ENCODE measurements around the gene TAS2R60. TPM values are rescaled to one million over a fixed set of nuclear protein-coding genes. Genes with fewer than 3 reads are reported as not detected.

Gene TAS2R60
- total and polyA plus RNA-seq, 2 donors from 2014 or later = not detected

DNA sequence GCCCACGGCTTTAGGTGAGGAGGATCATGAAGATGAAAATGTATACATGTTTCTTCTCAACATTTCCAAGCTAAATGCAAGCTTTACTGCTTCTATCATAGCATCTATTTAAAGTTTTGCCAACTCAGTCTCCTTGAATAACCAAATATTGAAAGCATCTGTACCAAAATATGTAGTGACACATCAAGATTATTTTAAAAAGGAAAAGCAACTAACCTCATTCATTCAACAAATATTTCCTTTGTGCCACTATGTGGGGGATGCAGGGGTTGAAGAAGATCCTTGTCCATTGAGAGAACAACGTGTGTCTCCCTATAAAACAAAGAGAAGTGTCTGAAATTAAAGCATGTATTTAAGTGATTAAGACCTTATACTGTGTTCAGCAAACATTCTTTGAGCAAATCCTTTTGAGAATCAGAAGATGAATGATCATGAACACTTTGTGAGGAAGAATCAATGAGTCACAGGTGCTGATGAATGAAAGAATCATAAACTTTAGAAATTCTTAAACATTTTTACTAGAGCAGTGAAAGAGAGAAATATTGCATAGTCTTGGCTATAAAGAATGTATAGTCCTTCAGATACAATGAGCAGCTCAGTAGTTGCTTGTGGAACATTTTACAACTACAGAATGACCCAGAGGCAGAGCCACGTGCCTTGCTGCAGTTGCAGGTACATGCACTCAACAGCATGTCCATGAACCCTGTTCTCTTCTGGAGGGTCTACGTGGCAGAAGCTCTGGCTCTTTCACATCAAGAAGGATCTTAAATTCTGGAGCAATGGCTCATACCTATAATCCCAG, 13.9 kb downstream of the TAS2R60 start:
- Histone ChIP-seq H3K4me1 (ENCODE audit: control insufficient read depth in 2 of 3, insufficient read depth in 2 of 3, low read depth in 1 of 3, low read length in 3 of 3) (no peaks in the 10 kb centered on the region), H3K27ac (ENCODE audit: low read depth in 2 of 2, low read length in 2 of 2) (no peak overlapping the region), H3K36me3 (ENCODE audit: control insufficient read depth in 2 of 3, insufficient read depth in 3 of 3, low read length in 3 of 3) (no peaks in the 10 kb centered on the region), H3K9ac (ENCODE audit: low read length in 3 of 3) (no peak overlapping the region), H3K27me3 (ENCODE audit: control insufficient read depth, insufficient read depth, low read length) (no peaks in the 10 kb centered on the region), H3K9me3 (ENCODE audit: control insufficient read depth in 2 of 3, insufficient read depth in 1 of 3, low read length in 3 of 3) (no peaks in the 10 kb centered on the region), H3K4me3 (ENCODE audit: low read length in 3 of 3) (no peak overlapping the region)
- intact Hi-C loops (cut with DNase I) = no loop called here
- DNase-seq (no peak), FAIRE-seq (no peak)
- TF ChIP-seq, protein P1, sequence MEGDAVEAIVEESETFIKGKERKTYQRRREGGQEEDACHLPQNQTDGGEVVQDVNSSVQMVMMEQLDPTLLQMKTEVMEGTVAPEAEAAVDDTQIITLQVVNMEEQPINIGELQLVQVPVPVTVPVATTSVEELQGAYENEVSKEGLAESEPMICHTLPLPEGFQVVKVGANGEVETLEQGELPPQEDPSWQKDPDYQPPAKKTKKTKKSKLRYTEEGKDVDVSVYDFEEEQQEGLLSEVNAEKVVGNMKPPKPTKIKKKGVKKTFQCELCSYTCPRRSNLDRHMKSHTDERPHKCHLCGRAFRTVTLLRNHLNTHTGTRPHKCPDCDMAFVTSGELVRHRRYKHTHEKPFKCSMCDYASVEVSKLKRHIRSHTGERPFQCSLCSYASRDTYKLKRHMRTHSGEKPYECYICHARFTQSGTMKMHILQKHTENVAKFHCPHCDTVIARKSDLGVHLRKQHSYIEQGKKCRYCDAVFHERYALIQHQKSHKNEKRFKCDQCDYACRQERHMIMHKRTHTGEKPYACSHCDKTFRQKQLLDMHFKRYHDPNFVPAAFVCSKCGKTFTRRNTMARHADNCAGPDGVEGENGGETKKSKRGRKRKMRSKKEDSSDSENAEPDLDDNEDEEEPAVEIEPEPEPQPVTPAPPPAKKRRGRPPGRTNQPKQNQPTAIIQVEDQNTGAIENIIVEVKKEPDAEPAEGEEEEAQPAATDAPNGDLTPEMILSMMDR (IDR thresholded peaks at IDR 0.05; ENCODE audit: borderline replicate concordance, extremely low read depth, insufficient read depth) = no peak

DNA sequence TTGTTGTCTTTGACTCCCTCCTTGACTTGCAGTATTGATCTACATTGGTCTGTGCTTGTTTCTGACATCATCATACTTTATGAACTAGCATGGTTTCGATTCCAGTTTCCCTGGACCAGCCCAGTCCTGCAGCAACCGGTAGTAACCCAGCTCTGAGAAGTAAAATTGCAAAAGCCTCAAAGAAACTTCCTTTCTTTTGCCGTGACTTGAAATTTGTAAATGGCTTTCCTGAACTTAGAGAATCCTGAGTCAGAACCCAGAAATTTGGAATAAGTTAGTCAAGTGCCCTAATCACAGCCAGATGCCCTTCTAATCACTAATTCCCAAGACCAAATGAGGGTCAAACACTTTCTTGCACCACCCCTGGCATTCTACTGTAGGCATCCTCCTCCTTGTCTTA, 15.0 kb downstream of the TAS2R60 start:
- H3K4me3 ChIP-seq (ENCODE audit: low read length in 3 of 3) = no peak overlapping the region
- intact Hi-C loops (cut with DNase I) = no loop called here
- H3K4me1 ChIP-seq (ENCODE audit: control insufficient read depth in 2 of 3, insufficient read depth in 2 of 3, low read depth in 1 of 3, low read length in 3 of 3) = no peaks in the 10 kb centered on the region
- TF ChIP-seq, protein P1 (IDR thresholded peaks at IDR 0.05; ENCODE audit: borderline replicate concordance, extremely low read depth, insufficient read depth) = no peak
- no peaks in the 10 kb centered on the region for H3K9me3 ChIP-seq (ENCODE audit: control insufficient read depth in 2 of 3, insufficient read depth in 1 of 3, low read length in 3 of 3)
- DNase-seq = no peak
- no peak overlapping the region for H3K9ac ChIP-seq (ENCODE audit: low read length in 3 of 3)
- no peak overlapping the region for H3K27ac ChIP-seq (ENCODE audit: low read depth in 2 of 2, low read length in 2 of 2)
- H3K27me3 ChIP-seq (ENCODE audit: control insufficient read depth, insufficient read depth, low read length) = no peaks in the 10 kb centered on the region
- no peaks in the 10 kb centered on the region for H3K36me3 ChIP-seq (ENCODE audit: control insufficient read depth in 2 of 3, insufficient read depth in 3 of 3, low read length in 3 of 3)
- FAIRE-seq = no peak

DNA sequence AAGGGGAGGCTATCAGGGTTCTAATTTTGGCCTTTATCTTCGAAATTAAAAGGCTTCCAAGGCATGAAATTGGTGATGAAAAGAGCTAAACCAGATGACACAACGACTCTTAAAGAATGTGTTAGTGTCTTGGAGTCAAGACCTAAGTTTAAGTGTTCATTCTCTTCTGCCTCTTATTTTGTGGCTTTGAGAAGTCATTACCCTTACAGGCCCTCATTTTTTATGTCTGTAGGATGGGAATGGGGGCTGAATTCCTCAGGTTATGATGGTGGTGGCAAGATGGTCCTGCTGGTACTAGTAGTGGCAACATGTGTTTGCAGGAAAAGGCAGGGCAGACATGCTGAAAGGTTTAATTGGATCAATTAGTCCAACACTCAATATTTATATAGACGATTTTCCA, 15.4 kb downstream of the TAS2R60 start:
- no peaks in the 10 kb centered on the region for H3K9me3 ChIP-seq (ENCODE audit: control insufficient read depth in 2 of 3, insufficient read depth in 1 of 3, low read length in 3 of 3)
- DNase-seq (no peak), FAIRE-seq (no peak)
- H3K4me3 ChIP-seq (ENCODE audit: low read length in 3 of 3) = no peak overlapping the region
- intact Hi-C loops (cut with DNase I) = no loop called here
- no peaks in the 10 kb centered on the region for H3K27me3 ChIP-seq (ENCODE audit: control insufficient read depth, insufficient read depth, low read length)
- no peak overlapping the region for H3K27ac ChIP-seq (ENCODE audit: low read depth in 2 of 2, low read length in 2 of 2)
- no peaks in the 10 kb centered on the region for H3K36me3 ChIP-seq (ENCODE audit: control insufficient read depth in 2 of 3, insufficient read depth in 3 of 3, low read length in 3 of 3)
- TF ChIP-seq, protein P1 (IDR thresholded peaks at IDR 0.05; ENCODE audit: borderline replicate concordance, extremely low read depth, insufficient read depth) = no peak
- H3K4me1 ChIP-seq (ENCODE audit: control insufficient read depth in 2 of 3, insufficient read depth in 2 of 3, low read depth in 1 of 3, low read length in 3 of 3) = no peaks in the 10 kb centered on the region
- no peak overlapping the region for H3K9ac ChIP-seq (ENCODE audit: low read length in 3 of 3)

Data from kidney (tissue), 14 donors.